Kidney (tissue), 14 donors: ENCODE measurements around the gene PBX2. TPM values are rescaled to one million over a fixed set of nuclear protein-coding genes. Genes with fewer than 3 reads are reported as not detected.
A peak's percentile ranks its signal among the peaks of the same experiment; 100 is the strongest.

Experiments
- DNase-seq, 5 donors: peaks; one replicate each; pipeline ENCODE4 v3.0.0-alpha.2; 2013 to 2020
- FAIRE-seq: peaks from 2 replicates; lab custom pipeline; 2012; peaks lifted over from hg19 to GRCh38; lab: Jason Lieb, UNC
- H3K27ac ChIP-seq, 2 donors: one replicate each; pipeline ENCODE4 v1.7.0; 2013; ENCODE audit warnings: low read depth in 2 of 2, low read length in 2 of 2, inconsistent platforms in 1 of 2
- H3K27me3 ChIP-seq: one replicate; pipeline ENCODE4 v1.7.1; 2013; ENCODE audit warnings: low read length, inconsistent platforms; ENCODE audit not compliant: control insufficient read depth, insufficient read depth
- H3K36me3 ChIP-seq, 3 donors: one replicate each; pipeline versions ENCODE4 v1.7.0 to v1.7.1; 2013; ENCODE audit warnings: low read length in 3 of 3, control low read depth in 1 of 3, inconsistent platforms in 1 of 3; ENCODE audit not compliant: insufficient read depth in 3 of 3, control insufficient read depth in 2 of 3
- H3K4me1 ChIP-seq, 3 donors: one replicate each; pipeline versions ENCODE4 v1.7.0 to v1.7.1; 2013; ENCODE audit warnings: low read length in 3 of 3, inconsistent platforms in 1 of 3, low read depth in 1 of 3; ENCODE audit not compliant: control insufficient read depth in 2 of 3, insufficient read depth in 2 of 3
- H3K4me3 ChIP-seq, 3 donors: one replicate each; pipeline versions ENCODE4 v1.7.0 to v1.8.1; 2013; ENCODE audit warnings: low read length in 3 of 3, control low read depth in 1 of 3, inconsistent platforms in 1 of 3
- H3K9ac ChIP-seq, 3 donors: one replicate each; pipeline versions ENCODE4 v1.7.0 to v1.7.1; 2013; ENCODE audit warnings: low read length in 3 of 3, control low read depth in 1 of 3, inconsistent platforms in 1 of 3
- H3K9me3 ChIP-seq, 3 donors: one replicate each; pipeline versions ENCODE4 v1.7.0 to v1.7.1; 2013; ENCODE audit warnings: low read length in 3 of 3, control low read depth in 1 of 3, inconsistent platforms in 1 of 3; ENCODE audit not compliant: control insufficient read depth in 2 of 3, insufficient read depth in 1 of 3
- intact Hi-C: fragments of 100-400 bp; cut with DNase I; formaldehyde crosslinking; loops from one replicate; pipeline ENCODE4 v1.11.1; 2022
- polyA plus RNA-seq: library from polyadenylated mRNA; stranded (reverse); fragments of 350-450 nt; fragmentation: Illumina TruSeq; extraction: RNeasy Lipid Tissue Mini Kit (QIAGEN cat#74804); gene quantifications from one replicate; pipeline ENCODE4 v1.2.3, GENCODE V29; 2014; ENCODE audit warnings: low read depth, low replicate concordance; ENCODE audit not compliant: insufficient read depth
- total RNA-seq: library from RNA; stranded (reverse); fragmentation: NEBNext Ultra II Directional; extraction: Animal tissue kit (Norgen Biotek cat#: 25700); gene quantifications from one replicate; pipeline ENCODE4 v1.2.1, GENCODE V29; 2021
- TF ChIP-seq, protein P1 (sequence below): IDR thresholded peaks from 3 replicates; pipeline ENCODE4 v1.5.1; 2012; ENCODE audit warnings: mild to moderate bottlenecking, moderate library complexity, borderline replicate concordance; ENCODE audit not compliant: insufficient read depth; ENCODE audit errors: extremely low read depth
- donor health status: control.
- donor health status: control.
- donor health status: control.
- donor health status: control.
- donor health status: control.
- donor health status: DM: yes; HTN: yes; CAD: no.
- donor health status: Normal renal cell carcinoma (clear cell type).

PBX2 gene
- total and polyA plus RNA-seq, 2 donors from 2014 or later, result 34.6 to 87.3 TPM

DNA sequence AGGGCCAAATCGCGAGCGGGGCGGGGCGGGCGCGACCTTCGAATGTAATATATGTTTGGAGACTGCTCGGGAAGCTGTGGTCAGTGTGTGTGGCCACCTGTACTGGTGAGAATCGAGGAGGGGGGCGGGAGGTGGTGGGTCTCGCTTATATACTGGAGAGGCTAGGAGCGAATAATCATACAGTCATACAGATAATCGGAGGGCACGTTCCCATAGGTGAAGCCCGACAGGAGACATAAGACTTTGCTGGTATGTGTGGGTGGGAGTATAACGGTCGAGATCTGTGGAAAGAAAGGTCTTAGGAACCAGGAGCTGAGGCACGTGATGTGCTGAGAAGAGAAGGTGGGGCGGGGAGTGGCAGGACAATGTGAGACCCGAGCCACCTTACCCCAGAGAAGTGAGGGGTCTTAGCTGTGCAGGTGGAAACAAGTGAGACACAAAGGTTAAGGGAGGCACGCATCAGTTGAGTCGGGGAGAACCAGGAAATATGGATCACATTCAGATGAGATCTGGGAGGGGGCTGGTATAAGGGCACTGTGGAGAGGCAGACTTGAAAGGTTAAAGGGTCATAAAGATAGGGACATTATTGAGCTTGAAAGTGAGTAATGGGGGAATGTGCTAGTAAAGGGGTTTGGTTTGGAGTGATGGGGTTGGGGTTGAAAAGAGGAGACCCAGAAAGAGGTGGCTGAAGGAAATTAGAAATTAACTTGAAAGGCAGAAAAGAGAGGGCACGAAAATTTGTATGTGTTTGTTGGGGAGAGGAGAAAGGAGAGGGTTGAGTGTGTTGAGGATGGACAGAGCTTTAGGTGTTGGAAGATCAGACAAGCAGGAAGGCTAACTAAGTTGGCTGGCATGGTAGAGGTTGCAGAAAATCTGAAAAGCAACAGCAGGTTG is 11.2 kb downstream of the PBX2 start:
- no peaks in the 10 kb centered on the region for H3K27me3 ChIP-seq
- peaks cover 0 to 12% (median 0%) of the 10 kb centered on the region in 3 donors for H3K36me3 ChIP-seq
- H3K9ac ChIP-seq, result peak overlapping the region; percentile 88 to 90 (median 89)
- H3K4me1 ChIP-seq, result peaks cover 7 to 31% (median 30%) of the 10 kb centered on the region in 3 donors
- H3K9me3 ChIP-seq, result no peaks in the 10 kb centered on the region
- peak overlapping the region; percentile 94 to 99 (median 95) for H3K4me3 ChIP-seq
- TF ChIP-seq, protein P1, sequence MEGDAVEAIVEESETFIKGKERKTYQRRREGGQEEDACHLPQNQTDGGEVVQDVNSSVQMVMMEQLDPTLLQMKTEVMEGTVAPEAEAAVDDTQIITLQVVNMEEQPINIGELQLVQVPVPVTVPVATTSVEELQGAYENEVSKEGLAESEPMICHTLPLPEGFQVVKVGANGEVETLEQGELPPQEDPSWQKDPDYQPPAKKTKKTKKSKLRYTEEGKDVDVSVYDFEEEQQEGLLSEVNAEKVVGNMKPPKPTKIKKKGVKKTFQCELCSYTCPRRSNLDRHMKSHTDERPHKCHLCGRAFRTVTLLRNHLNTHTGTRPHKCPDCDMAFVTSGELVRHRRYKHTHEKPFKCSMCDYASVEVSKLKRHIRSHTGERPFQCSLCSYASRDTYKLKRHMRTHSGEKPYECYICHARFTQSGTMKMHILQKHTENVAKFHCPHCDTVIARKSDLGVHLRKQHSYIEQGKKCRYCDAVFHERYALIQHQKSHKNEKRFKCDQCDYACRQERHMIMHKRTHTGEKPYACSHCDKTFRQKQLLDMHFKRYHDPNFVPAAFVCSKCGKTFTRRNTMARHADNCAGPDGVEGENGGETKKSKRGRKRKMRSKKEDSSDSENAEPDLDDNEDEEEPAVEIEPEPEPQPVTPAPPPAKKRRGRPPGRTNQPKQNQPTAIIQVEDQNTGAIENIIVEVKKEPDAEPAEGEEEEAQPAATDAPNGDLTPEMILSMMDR, result no peak
- DNase-seq (peak in 4 of 5 donors; percentile 43 to 89 (median 72)), FAIRE-seq (no peak)
- peak overlapping the region; percentile 93 to 98 for H3K27ac ChIP-seq
- intact Hi-C loops, result no loop called here

DNA sequence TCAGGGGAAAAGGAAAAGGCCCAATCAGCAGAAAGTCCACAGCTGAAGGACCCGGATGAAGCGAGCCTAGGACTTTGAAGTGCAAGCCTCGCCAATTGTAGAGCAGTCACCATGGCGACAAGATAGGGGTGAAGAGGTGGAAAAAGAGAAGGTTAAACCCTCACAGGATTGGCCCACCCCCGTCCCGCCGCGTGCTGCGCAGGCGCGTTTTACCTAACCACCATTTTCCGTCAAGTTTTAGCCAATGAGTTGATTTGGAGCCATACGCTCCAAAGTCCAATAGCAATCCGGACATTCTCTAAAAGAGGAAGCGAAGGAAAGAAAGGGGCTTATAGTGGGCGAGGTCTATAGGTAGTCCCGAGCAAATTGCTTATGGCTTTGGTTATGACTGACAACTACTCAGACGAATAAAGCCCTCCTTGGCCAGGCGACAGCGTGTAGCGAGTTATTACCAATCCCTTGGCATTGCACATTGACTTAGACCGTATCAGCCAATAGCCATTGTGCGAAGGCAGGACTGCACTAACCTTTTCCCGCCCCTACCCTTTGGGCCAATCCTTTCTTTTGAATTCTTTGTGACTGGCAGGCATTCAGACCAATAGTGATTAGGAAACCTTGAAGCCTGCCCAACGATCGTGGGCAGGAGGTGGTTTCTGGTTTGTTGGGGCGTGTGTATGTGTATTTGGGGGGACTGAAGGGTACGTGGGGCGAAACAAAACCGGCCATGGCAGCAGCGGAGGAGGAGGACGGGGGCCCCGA is 12.0 kb downstream of the PBX2 start, which contains the start of gene RNF5:
RNF5 (plus strand) TSS at position 618 of the 759 bp plus-strand sequence; CDS start at position 725, 107 bp downstream.
- DNase-seq (peak; percentile 98 to 100 (median 99)), FAIRE-seq (peak; percentile 98)
- Histone ChIP-seq H3K36me3 (peaks cover 0 to 11% (median 0%) of the 10 kb centered on the region in 3 donors), H3K27me3 (no peaks in the 10 kb centered on the region), H3K9ac (peak within 1 kb of the TSS; percentile 89 to 91 (median 90)), H3K9me3 (no peaks in the 10 kb centered on the region), H3K4me1 (peaks cover 7 to 31% (median 30%) of the 10 kb centered on the region in 3 donors), H3K4me3 (peak within 1 kb of the TSS; percentile 94 to 99 (median 95)), H3K27ac (peak within 1 kb of the TSS; percentile 93 to 98)
- TF ChIP-seq, protein P1, result no peak
- intact Hi-C loops, result no loop called here

DNA sequence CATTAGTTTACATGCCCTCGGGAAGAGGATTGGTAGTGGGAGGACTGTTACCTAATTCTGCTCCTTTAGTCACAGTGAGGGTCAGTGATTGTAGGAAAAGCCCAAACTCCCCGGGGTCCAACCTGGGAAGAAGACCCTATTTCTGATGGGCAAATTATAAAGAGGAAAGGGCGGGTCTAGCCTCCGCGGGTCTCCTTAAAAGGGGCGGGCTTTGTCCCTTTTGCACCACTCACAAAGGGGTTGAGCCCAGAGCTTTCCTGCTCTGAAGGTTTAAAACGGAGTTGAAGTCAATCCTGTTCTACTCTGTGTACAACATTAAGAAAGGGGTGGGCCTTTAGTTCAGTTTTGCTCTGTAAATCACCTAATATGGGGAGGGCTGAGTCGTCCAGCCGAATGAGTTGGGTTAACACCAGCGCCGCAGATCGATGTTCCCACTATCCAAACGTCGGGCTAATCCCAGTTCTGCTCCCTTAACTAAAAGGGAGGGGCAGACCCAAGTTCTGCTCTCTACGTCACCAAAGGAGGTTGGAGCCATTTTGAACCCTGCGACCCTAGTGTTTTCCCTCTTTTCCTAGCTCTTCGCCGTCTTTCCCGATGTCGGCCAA is 12.7 kb downstream of the PBX2 start:
- Histone ChIP-seq H3K36me3 (peaks cover 0 to 8% (median 0%) of the 10 kb centered on the region in 3 donors), H3K27ac (peak overlapping the region; percentile 93 to 98), H3K4me1 (peaks cover 7 to 31% (median 30%) of the 10 kb centered on the region in 3 donors), H3K4me3 (peak overlapping the region; percentile 75 to 95 (median 94)), H3K9me3 (no peaks in the 10 kb centered on the region), H3K27me3 (no peaks in the 10 kb centered on the region), H3K9ac (peak overlapping the region; percentile 51 to 91 (median 59))
- intact Hi-C loops, result no loop called here
- peak in 2 of 5 donors; percentile 73 to 89 for DNase-seq
- TF ChIP-seq, protein P1, result no peak
- no peak for FAIRE-seq
